ENCODE data around the gene SP5.

The SP5 gene

GRCh38 chr2:170679607-170680079 is 35.5 kb upstream of the SP5 start:
- no peak overlapping the region for H3K4me3 ChIP-seq (ENCODE audit: low read depth, low read length)
- TF ChIP-seq CTCF (IDR thresholded peaks at IDR 0.05; ENCODE audit: low read depth, low read length), result no peak
- no peak for DNase-seq (ENCODE audit: low read depth, low spot score)
- in situ Hi-C loops (cut with HindIII; ENCODE audit: low sequenced_read_pairs), result no loop called here

GRCh38 chr2:170680172-170680941 is 34.8 kb upstream of the SP5 start:
- TF ChIP-seq CTCF (IDR thresholded peaks at IDR 0.05; ENCODE audit: low read depth, low read length), result no peak
- in situ Hi-C loops (cut with HindIII; ENCODE audit: low sequenced_read_pairs), result no loop called here
- DNase-seq (ENCODE audit: low read depth, low spot score), result no peak
- no peak overlapping the region for H3K4me3 ChIP-seq (ENCODE audit: low read depth, low read length)

- in situ Hi-C loops (cut with HindIII; ENCODE audit: low sequenced_read_pairs), result no loop called here
- no peak overlapping the region for H3K4me3 ChIP-seq (ENCODE audit: low read depth, low read length)
- no peak for DNase-seq (ENCODE audit: low read depth, low spot score)
- no peak for TF ChIP-seq CTCF (IDR thresholded peaks at IDR 0.05; ENCODE audit: low read depth, low read length)
Observed at GRCh38 chr2:170681311-170681710, 33.8 kb upstream of the SP5 start.

GRCh38 chr2:170685591-170685990 is 29.5 kb upstream of the SP5 start:
- H3K4me3 ChIP-seq (ENCODE audit: low read depth, low read length), result no peak overlapping the region
- in situ Hi-C loops (cut with HindIII; ENCODE audit: low sequenced_read_pairs), result no loop called here
- TF ChIP-seq CTCF (IDR thresholded peaks at IDR 0.05; ENCODE audit: low read depth, low read length), result no peak
- DNase-seq (ENCODE audit: low read depth, low spot score), result no peak

GRCh38 chr2:170689481-170689880 is 25.7 kb upstream of the SP5 start:
- no peak overlapping the region for H3K4me3 ChIP-seq (ENCODE audit: low read depth, low read length)

GRCh38 chr2:170690640-170691039 is 24.5 kb upstream of the SP5 start:
- in situ Hi-C loops (cut with HindIII; ENCODE audit: low sequenced_read_pairs), result no loop called here
- H3K4me3 ChIP-seq (ENCODE audit: low read depth, low read length), result no peak overlapping the region
- TF ChIP-seq CTCF (IDR thresholded peaks at IDR 0.05; ENCODE audit: low read depth, low read length), result no peak
- no peak for DNase-seq (ENCODE audit: low read depth, low spot score)

More at GRCh38 chr2:170689481-170689880, 25.7 kb upstream of the SP5 start:
- TF ChIP-seq CTCF (IDR thresholded peaks at IDR 0.05; ENCODE audit: low read depth, low read length), result no peak
- in situ Hi-C loops (cut with HindIII; ENCODE audit: low sequenced_read_pairs), result no loop called here
- DNase-seq (ENCODE audit: low read depth, low spot score), result no peak
